SH-SY5Y (cell line): Measurements from ENCODE around the gene KLF5.

Experiments
- GATA2 ChIP-seq: IDR thresholded peaks from 2 replicates; pipeline ENCODE4 v1.6.1; 2011; ENCODE audit warnings: mild to moderate bottlenecking, low read depth, low read length
- GATA3 ChIP-seq: IDR thresholded peaks from 2 replicates; pipeline ENCODE4 v1.6.1; 2011; ENCODE audit warnings: low read depth, mild to moderate bottlenecking, low read length, moderate library complexity

- TF ChIP-seq GATA2 (no peak), GATA3 (no peak)
Measured at GRCh38 chr13:73065665-73066340, 7.0 kb downstream of the KLF5 start.
